DMS79 treated with DMSO at 0.1 percent for 48 hours (cell line): ENCODE results near the gene GLS.
"Not testable (repeated sequence)": the region's sequence is repeated elsewhere in the genome, so short reads cannot be mapped to it uniquely, and the experiment has no call there.

Experiments
- DNase-seq: peaks from one replicate; lab custom pipeline; 2025; lab: John Stamatoyannopoulos, UW

The GLS gene

DNA sequence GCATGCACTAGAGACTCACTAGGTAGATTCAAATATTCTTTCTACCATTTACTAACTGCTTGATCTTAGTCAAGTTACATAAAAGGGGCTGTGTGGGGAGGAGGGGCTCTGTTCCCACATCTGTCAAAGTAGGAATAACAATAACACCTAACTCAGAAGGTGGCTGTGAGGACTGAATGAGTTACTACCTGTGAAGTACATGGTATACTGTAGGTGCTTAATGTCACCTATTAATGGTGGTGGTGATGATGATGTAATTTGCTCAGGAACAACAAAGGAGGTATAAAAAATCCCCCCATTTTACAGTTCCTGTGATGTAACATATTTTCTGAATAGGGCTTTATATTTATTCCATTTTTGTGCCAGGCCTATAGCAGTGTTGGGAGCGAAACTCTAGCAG, 92.6 kb downstream of the GLS start:
- DNase-seq, result no peak

GRCh38 chr2:190973726-190974628, 93.4 kb downstream of the GLS start:
- DNase-seq, result no peak

GRCh38 chr2:190974629-190975361, 94.2 kb downstream of the GLS start:
- no peak for DNase-seq

GRCh38 chr2:190976521-190976920, 95.9 kb downstream of the GLS start:
- DNase-seq, result no peak

- DNase-seq, result no peak
Measured at GRCh38 chr2:190977505-190977904, 96.9 kb downstream of the GLS start.

DNA sequence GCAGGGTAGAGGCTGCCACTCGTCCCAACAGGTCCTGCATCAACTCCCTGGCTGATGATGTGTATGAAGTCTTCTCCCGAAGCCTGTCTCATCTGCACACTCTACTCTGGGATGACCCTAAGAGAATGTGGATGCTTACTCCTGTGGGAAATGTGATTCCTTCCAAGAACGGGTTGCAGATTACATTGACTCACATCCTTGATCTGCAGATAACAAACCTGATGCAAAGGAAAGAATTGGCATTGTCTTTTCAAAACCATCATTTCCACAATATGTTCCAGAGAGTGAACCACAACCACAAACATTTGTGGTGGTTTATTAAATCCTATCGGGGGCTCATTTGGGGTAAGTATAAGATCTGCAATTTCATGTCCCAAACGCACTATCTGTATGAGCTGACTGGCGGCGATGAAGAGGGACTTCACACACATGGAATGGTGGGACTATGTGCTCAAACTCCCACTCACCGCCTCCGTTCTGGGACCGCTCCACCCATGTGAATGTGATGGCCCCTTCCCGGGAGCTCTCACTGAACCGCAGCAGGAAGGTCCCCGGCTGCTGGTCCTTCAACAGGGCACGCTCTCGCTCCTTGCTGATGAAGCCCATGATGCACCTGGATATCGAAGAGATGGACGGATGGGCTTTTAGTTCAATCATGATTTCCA, 97.9 kb downstream of the GLS start:
- DNase-seq, result no peak

- DNase-seq, result peak; percentile 84
Measured at GRCh38 chr2:190979906-190980629, 99.4 kb downstream of the GLS start.

- DNase-seq, result no peak
Measured at GRCh38 chr2:190980630-190981209, 100.1 kb downstream of the GLS start.

- DNase-seq, result no peak
Measured at GRCh38 chr2:190981333-190981732, 100.7 kb downstream of the GLS start.

GRCh38 chr2:190981733-190982132, 101.1 kb downstream of the GLS start:
- DNase-seq, result no peak

- no peak for DNase-seq
Measured at GRCh38 chr2:190982262-190983034, 101.8 kb downstream of the GLS start.

DNA sequence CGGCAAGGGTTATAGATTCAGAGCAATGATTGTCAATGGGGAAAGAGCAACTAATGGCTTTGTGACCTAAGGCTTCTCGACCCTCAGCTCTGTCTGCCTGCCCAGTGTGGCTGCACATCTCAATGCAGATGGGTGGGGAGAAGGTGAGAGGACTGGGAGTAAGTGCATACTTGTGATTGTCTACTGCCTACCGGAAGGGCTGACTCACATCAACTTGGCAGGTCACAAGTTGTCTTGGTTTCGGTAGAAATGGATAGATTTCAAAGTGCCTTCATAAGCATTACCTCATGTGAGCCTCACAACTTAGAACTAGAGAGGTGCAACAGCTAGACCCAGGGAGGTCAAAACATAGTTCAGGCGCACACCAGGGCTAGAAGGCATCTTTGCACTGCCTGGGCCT, 104.0 kb downstream of the GLS start:
- DNase-seq, result no peak

DNA sequence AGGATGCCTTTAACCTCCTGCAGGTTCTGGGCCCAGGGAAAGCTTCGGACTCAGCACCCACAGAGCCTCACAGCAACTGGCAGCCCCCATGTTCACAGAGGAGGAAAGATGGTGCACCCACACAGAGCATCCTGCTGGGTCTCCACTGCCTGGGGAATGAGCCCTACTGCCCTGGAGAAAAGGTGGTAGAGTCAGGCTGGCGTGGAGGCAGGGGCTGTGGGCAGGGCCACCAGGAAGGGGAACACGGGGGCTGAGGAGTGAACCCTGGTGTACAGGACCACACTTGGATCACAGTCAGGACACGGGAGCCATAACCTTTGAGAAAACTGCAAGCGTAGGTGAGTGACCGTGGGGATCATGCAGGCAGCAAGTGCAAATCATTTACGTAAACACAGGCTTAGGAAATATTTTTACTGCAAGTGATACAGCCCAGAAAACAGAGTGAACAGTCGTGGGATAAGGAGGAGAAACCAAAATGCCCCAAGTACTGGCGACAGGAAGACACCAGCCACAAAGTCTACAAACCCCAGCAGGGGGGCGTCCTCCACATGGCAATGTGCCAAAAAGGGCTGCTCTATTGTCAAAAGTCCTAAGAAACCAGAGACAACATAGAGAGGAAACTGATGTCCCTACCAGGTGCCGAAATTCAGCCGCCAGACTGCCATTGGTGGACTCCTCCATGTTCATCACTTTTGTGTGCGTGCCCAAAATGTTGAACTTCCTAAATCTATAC, 105.8 kb downstream of the GLS start:
- no peak for DNase-seq

GRCh38 chr2:190987116-190987515, 106.5 kb downstream of the GLS start:
- no peak for DNase-seq

DNA sequence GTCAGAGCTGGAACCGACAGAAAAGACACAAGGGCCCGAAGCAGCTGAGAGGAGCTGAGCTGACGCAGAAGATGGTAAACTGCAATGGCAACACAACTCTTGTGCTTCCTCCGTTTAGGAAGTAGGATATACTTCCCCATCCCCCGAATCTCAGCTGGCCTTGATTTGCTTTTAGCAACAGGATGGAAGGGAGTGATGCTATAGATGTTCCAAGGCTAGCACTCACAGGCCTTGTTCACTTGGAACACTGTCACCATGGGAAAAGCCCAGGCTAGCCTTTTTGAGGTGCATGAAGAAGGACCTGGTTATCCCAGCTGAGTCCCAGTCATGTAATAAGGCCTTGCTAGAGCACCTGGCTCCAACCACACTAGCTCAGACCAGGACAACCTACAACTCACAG, 107.3 kb downstream of the GLS start:
- DNase-seq, result no peak

GRCh38 chr2:190988910-190989309, 108.3 kb downstream of the GLS start:
- no peak for DNase-seq

GRCh38 chr2:190990132-190990531, 109.5 kb downstream of the GLS start:
- DNase-seq, result no peak

GRCh38 chr2:190993292-190993643, 112.6 kb downstream of the GLS start:
- no peak for DNase-seq

- no peak for DNase-seq
Measured at GRCh38 chr2:190994148-190994547, 113.5 kb downstream of the GLS start.

GRCh38 chr2:190995315-190995714, 114.7 kb downstream of the GLS start:
- DNase-seq, result not testable (repeated sequence)
